GM12878 (cell line): ENCODE data around the gene FAN1. TPM values are rescaled to one million over a fixed set of nuclear protein-coding genes. Genes with fewer than 3 reads are reported as not detected.

ENCODE experiments used
- ATAC-seq: fragments of 200-7000 bp; cut with Tn5 transposase; 3 replicates; pipeline ENCODE4 v1.9.1; 2020; ENCODE audit warnings: mild to moderate bottlenecking, moderate library complexity
- BruUV-seq: library from RNA; stranded (reverse); fragments of 400-500 nt; replicated peaks from 2 replicates; lab custom pipeline; 2021; lab: Mats Ljungman, UMichigan
- CTCF ChIA-PET: fragments of 300-600 bp; sonication (Branson Sonifier 250); formaldehyde crosslinking; extraction: SDS; loops from one replicate; lab custom pipeline; 2021; ENCODE audit warnings: inconsistent platforms; lab: Yijun Ruan, JAX
- POLR2A ChIA-PET: fragments of 350-600 bp; formaldehyde crosslinking; extraction: SDS; loops from one replicate; lab custom pipeline; 2021; ENCODE audit warnings: inconsistent platforms; lab: Charles Lee
- RAD21 ChIA-PET: fragments of 300-600 bp; sonication (Branson Sonifier 250); formaldehyde crosslinking; loops from one replicate; lab custom pipeline; 2023; ENCODE audit warnings: antibody characterized with exemption; ENCODE audit not compliant: unreplicated experiment; lab: Charles Lee
- SMC1A ChIA-PET: fragments of 300-600 bp; sonication (Branson Sonifier 250); formaldehyde crosslinking; loops from one replicate; lab custom pipeline; 2023; ENCODE audit not compliant: unreplicated experiment, uncharacterized antibody; lab: Charles Lee
- DNase-seq: peaks from one replicate; pipeline ENCODE4 v3.0.0-alpha.2; 2011; ENCODE audit warnings: low read depth, low spot score
- FAIRE-seq: peaks from 3 replicates; lab custom pipeline; 2011; peaks lifted over from hg19 to GRCh38; lab: Jason Lieb, UNC
- H2AFZ ChIP-seq: 2 replicates; pipeline ENCODE4 v1.6.0; 2011; ENCODE audit warnings: low read depth, low read length, control low read depth; ENCODE audit not compliant: control insufficient read depth
- H3K27ac ChIP-seq: 2 replicates; pipeline ENCODE4 v1.5.1; 2011; ENCODE audit warnings: control low read depth; ENCODE audit not compliant: control insufficient read depth, insufficient read depth
- H3K27me3 ChIP-seq, 2 experiments: replicated peaks in 1 of 2; 2 replicates each; pipeline versions ENCODE4 v1.6.0 to v1.6.1; 2011; ENCODE audit warnings: low read length in 1 of 2; ENCODE audit not compliant: control insufficient read depth in 2 of 2, insufficient read depth in 2 of 2
- H3K36me3 ChIP-seq, 2 experiments: 2 replicates each; pipeline ENCODE4 v1.5.1; 2011; ENCODE audit warnings: low read length in 1 of 2; ENCODE audit not compliant: control insufficient read depth in 2 of 2, insufficient read depth in 2 of 2
- H3K4me1 ChIP-seq: 2 replicates; pipeline ENCODE4 v1.6.1; 2011; ENCODE audit warnings: mild to moderate bottlenecking, low read length, moderate library complexity, mixed read lengths; ENCODE audit not compliant: control insufficient read depth, insufficient read depth
- H3K4me2 ChIP-seq: 2 replicates; pipeline ENCODE4 v1.6.0; 2011; ENCODE audit warnings: control low read depth; ENCODE audit not compliant: control insufficient read depth, insufficient read depth
- H3K4me3 ChIP-seq: fragments of 200-600 bp; sonication (generic); 2 replicates; pipeline ENCODE4 v1.5.1; 2016
- H3K79me2 ChIP-seq: 2 replicates; pipeline ENCODE4 v1.6.0; 2011; ENCODE audit warnings: low read length; ENCODE audit not compliant: control insufficient read depth, insufficient read depth
- H3K9ac ChIP-seq: 2 replicates; pipeline ENCODE4 v1.8.0; 2011; ENCODE audit warnings: low read length, control low read depth, mixed read lengths; ENCODE audit not compliant: control insufficient read depth, insufficient read depth
- H3K9me3 ChIP-seq: replicated peaks from 3 replicates; pipeline ENCODE4 v1.5.1; 2011; ENCODE audit warnings: mild to moderate bottlenecking, low read length; ENCODE audit not compliant: control insufficient read depth, insufficient read depth
- H4K20me1 ChIP-seq: 2 replicates; pipeline ENCODE4 v1.6.0; 2011; ENCODE audit not compliant: control insufficient read depth, insufficient read depth
- CBFB ChIP-seq: IDR thresholded peaks from 2 replicates; pipeline ENCODE4 v1.6.1; 2016; ENCODE audit warnings: antibody characterized with exemption, low read depth
- ETV6 ChIP-seq, 2 experiments: fragments of 450-650 bp in 1 of 2; IDR thresholded peaks in 1 of 2; conservative IDR thresholded peaks in 1 of 2; 2 replicates each; pipeline ENCODE4 v1.6.1; 2014; ENCODE audit warnings: antibody characterized with exemption in 1 of 2, borderline replicate concordance in 1 of 2, low read depth in 1 of 2, mild to moderate bottlenecking in 1 of 2, moderate library complexity in 1 of 2
- LARP7 ChIP-seq: fragments of 450-650 bp; IDR thresholded peaks from 2 replicates; pipeline ENCODE4 v1.6.1; 2017; ENCODE audit warnings: mild to moderate bottlenecking
- POU2F2 ChIP-seq: IDR thresholded peaks from 3 replicates; pipeline ENCODE4 v1.6.1; 2011; ENCODE audit warnings: low read depth, mild to moderate bottlenecking, low read length, borderline replicate concordance
- RCOR1 ChIP-seq: conservative IDR thresholded peaks from 2 replicates; pipeline ENCODE4 v1.6.1; 2012; ENCODE audit warnings: low read depth, low read length, improper control_type of control experiment
- RUNX3 ChIP-seq: IDR thresholded peaks from 2 replicates; pipeline ENCODE4 v1.6.1; 2012; ENCODE audit warnings: low read length, inconsistent platforms
- SIX5 ChIP-seq: IDR thresholded peaks from 2 replicates; pipeline ENCODE4 v1.6.1; 2011; ENCODE audit warnings: mild to moderate bottlenecking, low read depth, low read length, moderate library complexity; ENCODE audit not compliant: severe bottlenecking
- YY1 ChIP-seq: IDR thresholded peaks from 2 replicates; pipeline ENCODE4 v1.6.1; 2011; ENCODE audit warnings: low read depth, mild to moderate bottlenecking, low read length
- WGBS: methylation state at CpG from one replicate; pipeline ENCODE4 v1.1.6; 2016; ENCODE audit warnings: low lambda C conversion rate; ENCODE audit not compliant: insufficient replicate concordance, insufficient coverage; ENCODE audit errors: missing lambda C conversion rate; 5-methylcytosine and 5-hydroxymethylcytosine counted together
- in situ Hi-C: fragments of 300-500 bp; cut with MboI; formaldehyde crosslinking; loops from 9 replicates; pipeline ENCODE4 v1.14.3; 2018; ENCODE audit warnings: mixed read lengths
- intact Hi-C: fragments of 100-400 bp; cut with micrococcal nuclease; formaldehyde crosslinking; loops from one replicate; pipeline ENCODE4 v1.14.2; 2022; ENCODE audit not compliant: unreplicated experiment
- polyA plus RNA-seq, 11 experiments: library from polyadenylated mRNA; depleted of rRNA in 4 of 11; unstranded in 6 of 11; stranded (reverse) in 5 of 11; fragments of >200 nt; fragmentation: Nextera tagmentation in 4 of 11; fragmentation: Illumina TruSeq in 1 of 11; extraction: Ambion mirVana in 4 of 11; extraction: Trizol in 1 of 11; gene quantifications; 1 replicate in 1 of 11; 2 replicates in 10 of 11; pipeline versions ENCODE4 v1.2.1 to v1.2.3, GENCODE V29; 2011 to 2016; ENCODE audit warnings: inconsistent platforms in 2 of 11, missing spikeins in 2 of 11, low read depth in 1 of 11
- total RNA-seq, 4 experiments: library from RNA; depleted of rRNA in 3 of 4; stranded (reverse); fragments of >200 nt in 3 of 4; fragmentation: Illumina TruSeq in 1 of 4; extraction: Trizol in 1 of 4; gene quantifications; 2 replicates each; pipeline versions ENCODE4 v1.2.1 to v1.2.3, GENCODE V29; 2013 to 2021
- TF ChIP-seq, protein P1 (sequence below): fragments of 450-650 bp; conservative IDR thresholded peaks from 2 replicates; pipeline ENCODE4 v1.6.1; 2017; ENCODE audit warnings: mild to moderate bottlenecking, moderate library complexity

The FAN1 gene
- total and polyA plus RNA-seq, 10 of the 15 experiments (the other 5 are each of a cell fraction or from before 2014, with no cell fraction given) = 0.55 to 18.6 (median 12.6) TPM

- no peak for TF ChIP-seq ETV6 (conservative IDR thresholded peaks at IDR 0.05 in 1 of 2, IDR thresholded peaks at IDR 0.05 in 1 of 2; ENCODE audit: borderline replicate concordance in 1 of 2, low read depth in 1 of 2)
- TF ChIP-seq CBFB = no peak
- TF ChIP-seq, protein P1, sequence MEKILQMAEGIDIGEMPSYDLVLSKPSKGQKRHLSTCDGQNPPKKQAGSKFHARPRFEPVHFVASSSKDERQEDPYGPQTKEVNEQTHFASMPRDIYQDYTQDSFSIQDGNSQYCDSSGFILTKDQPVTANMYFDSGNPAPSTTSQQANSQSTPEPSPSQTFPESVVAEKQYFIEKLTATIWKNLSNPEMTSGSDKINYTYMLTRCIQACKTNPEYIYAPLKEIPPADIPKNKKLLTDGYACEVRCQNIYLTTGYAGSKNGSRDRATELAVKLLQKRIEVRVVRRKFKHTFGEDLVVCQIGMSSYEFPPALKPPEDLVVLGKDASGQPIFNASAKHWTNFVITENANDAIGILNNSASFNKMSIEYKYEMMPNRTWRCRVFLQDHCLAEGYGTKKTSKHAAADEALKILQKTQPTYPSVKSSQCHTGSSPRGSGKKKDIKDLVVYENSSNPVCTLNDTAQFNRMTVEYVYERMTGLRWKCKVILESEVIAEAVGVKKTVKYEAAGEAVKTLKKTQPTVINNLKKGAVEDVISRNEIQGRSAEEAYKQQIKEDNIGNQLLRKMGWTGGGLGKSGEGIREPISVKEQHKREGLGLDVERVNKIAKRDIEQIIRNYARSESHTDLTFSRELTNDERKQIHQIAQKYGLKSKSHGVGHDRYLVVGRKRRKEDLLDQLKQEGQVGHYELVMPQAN = no peak
- TF ChIP-seq SIX5 = no peak
- TF ChIP-seq, all 136 proteins: peak for 0
Observed at GRCh38 chr15:30918366-30918765, 14.7 kb downstream of the FAN1 start (continued).

DNA sequence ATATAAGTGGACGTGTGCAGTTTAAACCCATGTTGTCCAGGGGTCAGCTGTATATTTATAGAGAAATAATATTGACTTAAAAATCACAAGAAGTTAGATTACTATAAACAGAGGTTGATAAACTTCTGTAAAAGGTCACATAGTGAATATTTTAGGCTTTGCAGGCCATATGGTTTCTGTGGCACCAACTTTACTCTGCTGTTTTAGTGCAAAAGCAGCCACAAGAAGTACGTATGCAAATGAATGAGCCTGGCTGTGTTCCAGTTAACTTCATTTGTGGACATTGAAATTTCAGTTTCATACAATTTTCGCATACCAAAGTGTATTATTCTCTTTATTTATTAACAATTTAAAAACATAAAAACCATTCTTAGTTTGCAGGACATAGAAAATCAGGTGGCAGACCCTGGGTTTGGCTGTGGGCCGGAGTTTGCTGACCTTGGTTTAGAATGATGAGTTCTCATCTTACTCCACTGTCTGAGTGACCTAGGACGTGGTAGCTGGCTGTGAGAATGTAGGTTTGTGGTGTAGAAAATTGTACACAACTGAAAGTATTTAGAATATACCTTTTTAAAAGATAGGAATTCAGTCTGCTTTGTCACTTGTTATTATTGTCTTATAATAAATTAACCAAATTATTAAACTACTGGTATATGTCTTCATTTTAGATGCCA, 16.3 kb downstream of the FAN1 start:
- 55% methylated on average over 5 of the region's 5 CpGs for WGBS
- intact Hi-C loops (loop anchor here (5.0 kb wide), 1 partner anchor 52 kb away; no protein-coding TSS in a partner anchor), in situ Hi-C loops (no loop called here)
- Histone ChIP-seq H3K4me3 (no peak overlapping the region), H3K27ac (0 out of 2 replicates have a peak overlapping the region, but pooled peaks have one; percentile 18), H3K4me2 (peak overlapping the region; percentile 31; the same call in 1 of the 2 replicates), H3K79me2 (no peaks in the 10 kb centered on the region), H3K9ac (no peak overlapping the region), H3K36me3 (peaks cover 6 to 34% of the 10 kb centered on the region in 2 experiments), H2AFZ (no peak overlapping the region), H3K4me1 (peaks cover 19% of the 10 kb centered on the region), H4K20me1 (no peaks in the 10 kb centered on the region; the same call in 1 of the 2 replicates), H3K9me3 (no peaks in the 10 kb centered on the region), H3K27me3 (no peaks in the 10 kb centered on the region)
- ChIA-PET CTCF (interaction anchor here (1.6 to 1.8 kb wide), 2 partner anchors 17 to 61 kb away, joined by 3 to 4 read pairs; no protein-coding TSS in a partner anchor), SMC1A (no interaction called here), RAD21 (interaction anchor here (0.6 kb wide), 1 partner anchor 209 kb away, joined by 4 read pairs; no protein-coding TSS in a partner anchor), POLR2A (no interaction called here)
- no TSS peak for BruUV-seq
- FAIRE-seq (peak; percentile 23), DNase-seq (no peak), ATAC-seq (peak; percentile 57)
- TF ChIP-seq POU2F2 (peak; percentile 92; the same call in 2 of the 3 replicates), RCOR1 (no peak), LARP7 (no peak), RUNX3 (peak; percentile 54), YY1 (no peak)
- TF ChIP-seq, protein P1 = no peak
